Rectal smooth muscle tissue (tissue), 1 donor: ENCODE data around the gene ZNF429.
"Not testable (repeated sequence)": the region's sequence is repeated elsewhere in the genome, so short reads cannot be mapped to it uniquely, and the experiment has no call there.

Source experiments
- H3K27ac ChIP-seq: one replicate; pipeline ENCODE4 v1.7.0; 2013; ENCODE audit warnings: low read depth, low read length, inconsistent platforms
- H3K27me3 ChIP-seq: one replicate; pipeline ENCODE4 v1.7.0; 2013; ENCODE audit warnings: low read length; ENCODE audit not compliant: control insufficient read depth, insufficient read depth
- H3K36me3 ChIP-seq: one replicate; pipeline ENCODE4 v1.7.0; 2013; ENCODE audit warnings: low read length; ENCODE audit not compliant: control insufficient read depth, insufficient read depth
- H3K4me1 ChIP-seq: one replicate; pipeline ENCODE4 v1.7.0; 2013; ENCODE audit warnings: low read length; ENCODE audit not compliant: control insufficient read depth, insufficient read depth
- H3K4me3 ChIP-seq: one replicate; pipeline ENCODE4 v1.7.0; 2013; ENCODE audit warnings: low read length
- H3K9ac ChIP-seq: one replicate; pipeline ENCODE4 v1.7.0; 2013; ENCODE audit warnings: low read length

Gene ZNF429

GRCh38 chr19:21505459-21506451, at the start of gene ZNF429:
Gene ZNF429, plus strand, starts transcription at chr19:21505602. Its CDS starts 170 bp downstream, at chr19:21505772.
- H3K27ac ChIP-seq = peak within 1 kb of the TSS; percentile 92
- H3K4me1 ChIP-seq = peaks cover 4% of the 10 kb centered on the region

GRCh38 chr19:21460686-21461085, 44.7 kb upstream of the ZNF429 start:
- no peaks in the 10 kb centered on the region for H3K4me1 ChIP-seq
- no peaks in the 10 kb centered on the region for H3K36me3 ChIP-seq
- no peak overlapping the region for H3K4me3 ChIP-seq

More at GRCh38 chr19:21505459-21506451, at the start of gene ZNF429:
- Histone ChIP-seq H3K9ac (peak within 1 kb of the TSS; percentile 85), H3K27me3 (no peaks in the 10 kb centered on the region), H3K4me3 (peak within 1 kb of the TSS; percentile 91), H3K36me3 (no peaks in the 10 kb centered on the region)

DNA sequence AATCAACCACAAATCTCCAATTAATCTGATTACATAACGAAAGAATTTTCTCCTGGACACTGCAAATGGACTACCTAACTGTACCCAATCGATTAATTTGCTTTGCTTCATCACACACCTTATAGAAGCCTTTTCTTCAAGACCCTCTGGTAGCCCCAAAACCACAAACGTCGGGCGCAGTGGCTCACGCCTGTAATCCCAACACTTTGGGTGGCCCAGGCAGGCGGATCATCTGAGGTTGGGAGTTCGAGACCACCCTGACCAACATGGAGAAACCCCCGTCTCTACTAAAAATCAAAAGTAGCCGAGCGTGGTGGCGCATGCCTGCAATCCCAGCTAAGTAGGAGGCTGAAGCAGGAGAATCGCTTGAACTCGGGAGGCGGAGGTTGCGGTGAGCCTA, 42.9 kb upstream of the ZNF429 start:
- Histone ChIP-seq H3K9ac (no peak overlapping the region), H3K4me3 (no peak overlapping the region), H3K4me1 (no peaks in the 10 kb centered on the region), H3K27me3 (no peaks in the 10 kb centered on the region), H3K36me3 (no peaks in the 10 kb centered on the region), H3K27ac (no peak overlapping the region)

More at GRCh38 chr19:21460686-21461085, 44.7 kb upstream of the ZNF429 start:
- Histone ChIP-seq H3K27me3 (no peaks in the 10 kb centered on the region), H3K27ac (no peak overlapping the region), H3K9ac (no peak overlapping the region)

GRCh38 chr19:21463449-21464105, 41.8 kb upstream of the ZNF429 start:
- H3K36me3 ChIP-seq = no peaks in the 10 kb centered on the region
- peak overlapping the region; percentile 42 for H3K4me3 ChIP-seq
- H3K9ac ChIP-seq = no peak overlapping the region
- H3K4me1 ChIP-seq = no peaks in the 10 kb centered on the region
- H3K27me3 ChIP-seq = no peaks in the 10 kb centered on the region
- no peak overlapping the region for H3K27ac ChIP-seq

DNA sequence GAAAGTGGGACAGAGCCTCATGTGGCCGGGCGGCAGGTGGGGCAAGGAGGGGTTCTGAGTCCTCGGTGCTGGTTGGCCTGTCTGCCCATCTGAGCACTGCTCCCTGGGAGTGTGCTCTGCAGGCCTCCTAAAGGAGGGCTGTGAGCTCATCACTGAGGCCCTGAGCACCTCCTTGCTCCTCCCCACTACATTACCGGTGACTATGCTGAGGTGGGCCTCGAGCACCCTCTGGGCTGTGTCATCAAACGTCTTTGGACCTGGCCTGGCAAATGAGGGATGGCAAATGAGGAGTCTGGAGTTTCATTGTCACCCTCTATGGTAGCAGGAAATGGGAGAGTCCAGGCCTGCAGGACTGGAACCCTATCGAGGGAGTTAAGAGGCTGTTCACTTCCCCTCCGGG, 38.8 kb upstream of the ZNF429 start:
- Histone ChIP-seq H3K9ac (no peak overlapping the region), H3K4me3 (no peak overlapping the region), H3K27me3 (no peaks in the 10 kb centered on the region), H3K27ac (no peak overlapping the region), H3K4me1 (no peaks in the 10 kb centered on the region), H3K36me3 (no peaks in the 10 kb centered on the region)

- no peak overlapping the region for H3K27ac ChIP-seq
- H3K4me1 ChIP-seq = no peaks in the 10 kb centered on the region
- H3K36me3 ChIP-seq = no peaks in the 10 kb centered on the region
- H3K27me3 ChIP-seq = no peaks in the 10 kb centered on the region
- H3K4me3 ChIP-seq = no peak overlapping the region
- no peak overlapping the region for H3K9ac ChIP-seq
Measured at GRCh38 chr19:21468791-21469190, 36.6 kb upstream of the ZNF429 start.

DNA sequence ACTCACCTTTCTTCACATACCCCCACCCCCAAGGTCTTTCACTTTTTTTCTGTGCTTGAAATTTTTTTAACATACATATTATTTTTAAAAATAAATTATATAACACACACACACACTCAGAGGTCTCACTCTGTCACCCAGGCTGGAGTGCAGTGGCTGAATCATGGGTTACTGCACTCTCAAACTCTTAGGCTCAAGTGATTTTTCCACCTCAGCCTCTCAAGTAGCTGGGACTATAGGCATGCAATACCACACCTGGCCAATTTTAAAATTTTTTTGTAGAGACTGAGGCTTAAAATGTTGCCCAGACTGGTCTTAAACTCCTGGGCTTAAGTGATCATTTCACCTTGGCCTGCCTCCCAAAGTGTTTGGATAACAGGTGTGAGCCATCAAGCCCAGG, 32.9 kb upstream of the ZNF429 start:
- Histone ChIP-seq H3K9ac (no peak overlapping the region), H3K4me1 (peaks cover 4% of the 10 kb centered on the region)

GRCh38 chr19:21474671-21475181, 30.7 kb upstream of the ZNF429 start:
- Histone ChIP-seq H3K4me3 (peak overlapping the region; percentile 70), H3K4me1 (peaks cover 4% of the 10 kb centered on the region), H3K36me3 (no peaks in the 10 kb centered on the region), H3K27ac (no peak overlapping the region), H3K27me3 (no peaks in the 10 kb centered on the region), H3K9ac (no peak overlapping the region)

More for the DNA sequence above, 32.9 kb upstream of the ZNF429 start:
- Histone ChIP-seq H3K36me3 (no peaks in the 10 kb centered on the region), H3K27me3 (no peaks in the 10 kb centered on the region), H3K4me3 (no peak overlapping the region), H3K27ac (no peak overlapping the region)

DNA sequence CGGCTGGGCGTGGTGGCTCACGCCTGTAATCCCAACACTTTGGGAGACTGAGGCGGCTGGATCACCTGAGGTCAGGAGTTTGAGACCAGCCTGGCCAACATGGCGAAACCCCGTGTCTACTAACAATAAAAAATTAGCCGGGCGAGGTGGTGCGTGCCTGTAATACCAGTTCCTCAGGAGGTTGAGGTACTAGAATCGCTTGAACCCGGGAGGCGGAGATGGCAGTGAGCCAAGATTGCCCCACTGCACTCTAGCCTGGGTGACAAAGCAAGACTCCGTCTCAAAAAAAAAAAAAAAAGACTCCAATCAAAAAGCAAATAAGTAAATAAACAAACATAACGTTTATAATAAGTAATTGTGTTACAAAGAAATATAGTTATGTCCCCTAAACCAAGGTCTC, 23.0 kb upstream of the ZNF429 start:
- H3K4me3 ChIP-seq, H3K9ac ChIP-seq, H3K27ac ChIP-seq, H3K4me1 ChIP-seq, H3K36me3 ChIP-seq, H3K27me3 ChIP-seq: not testable (repeated sequence)

DNA sequence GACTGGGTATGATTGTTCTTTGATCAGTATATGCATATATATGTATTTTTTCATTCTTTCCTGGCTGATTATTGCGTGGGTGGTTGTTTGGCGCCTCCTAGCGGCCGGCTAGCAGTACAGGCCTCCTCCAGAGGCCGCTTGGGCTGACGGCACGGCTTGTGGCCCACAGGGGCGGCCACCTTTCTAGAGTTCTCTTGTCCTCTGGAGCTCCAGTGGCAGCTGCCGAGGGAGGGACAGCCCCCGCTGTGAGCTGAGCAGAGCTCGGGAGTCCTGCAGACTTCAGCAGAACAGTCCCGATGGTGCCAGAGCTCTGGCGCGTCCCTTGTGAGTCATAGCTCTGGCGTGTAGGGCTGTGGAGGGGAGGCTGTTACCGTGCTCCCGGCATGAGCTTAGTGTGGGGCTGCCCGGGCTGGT, 22.5 kb upstream of the ZNF429 start:
- Histone ChIP-seq H3K4me1 (no peaks in the 10 kb centered on the region), H3K27ac (peak overlapping the region; percentile 51), H3K4me3 (no peak overlapping the region), H3K36me3 (no peaks in the 10 kb centered on the region), H3K9ac (no peak overlapping the region), H3K27me3 (no peaks in the 10 kb centered on the region)

- no peaks in the 10 kb centered on the region for H3K4me1 ChIP-seq
- H3K4me3 ChIP-seq = no peak overlapping the region
- no peak overlapping the region for H3K27ac ChIP-seq
- no peaks in the 10 kb centered on the region for H3K36me3 ChIP-seq
- H3K9ac ChIP-seq = no peak overlapping the region
- H3K27me3 ChIP-seq = no peaks in the 10 kb centered on the region
Measured at GRCh38 chr19:21483589-21484170, 21.7 kb upstream of the ZNF429 start.

- Histone ChIP-seq H3K4me1 (no peaks in the 10 kb centered on the region), H3K9ac (no peak overlapping the region), H3K27ac (no peak overlapping the region), H3K36me3 (no peaks in the 10 kb centered on the region), H3K4me3 (no peak overlapping the region), H3K27me3 (no peaks in the 10 kb centered on the region)
Measured at GRCh38 chr19:21484631-21485030, 20.8 kb upstream of the ZNF429 start.
